Suprapubic skin (tissue), 3 donors: Measurements from ENCODE around the gene TMEM174.

Source experiments
- EP300 ChIP-seq: sonication (generic); formaldehyde crosslinking; IDR thresholded peaks from one replicate; pipeline ENCODE4 v1.6.1; 2017; ENCODE audit warnings: antibody characterized with exemption
- POLR2A ChIP-seq, 2 donors: fragments of 450-650 bp; IDR thresholded peaks; one replicate each; pipeline ENCODE4 v1.6.1; 2017; ENCODE audit warnings: antibody characterized with exemption in 2 of 2, mild to moderate bottlenecking in 2 of 2, moderate library complexity in 2 of 2
- TF ChIP-seq, protein P1 (sequence below), 2 donors: fragments of 200-600 bp in 1 of 2; fragments of 450-650 bp in 1 of 2; sonication (generic) in 1 of 2; IDR thresholded peaks; one replicate each; pipeline ENCODE4 v1.5.1; 2016 to 2019; ENCODE audit warnings: antibody characterized with exemption in 2 of 2, mild to moderate bottlenecking in 1 of 2, moderate library complexity in 1 of 2

DNA sequence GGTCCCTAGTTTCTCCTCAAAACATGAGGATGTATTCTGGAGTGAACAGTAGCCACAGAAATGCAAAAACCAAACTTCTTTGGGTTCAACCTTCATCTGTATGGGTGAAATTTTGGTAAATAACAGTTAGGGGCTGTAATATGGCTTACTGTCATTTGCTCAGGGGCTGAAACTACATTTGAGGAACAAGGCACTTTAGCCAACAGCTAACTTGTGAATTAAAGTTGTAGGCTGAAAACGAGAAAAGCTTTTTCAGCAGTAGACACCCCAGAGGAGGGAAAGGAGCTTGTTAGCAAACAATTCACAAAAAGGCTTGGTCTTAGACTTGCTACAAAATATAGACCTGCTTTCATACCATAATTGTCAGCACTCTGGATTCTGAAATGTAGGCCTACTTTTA is 46.0 kb upstream of the TMEM174 start:
- no peak for TF ChIP-seq EP300
- TF ChIP-seq, protein P1, sequence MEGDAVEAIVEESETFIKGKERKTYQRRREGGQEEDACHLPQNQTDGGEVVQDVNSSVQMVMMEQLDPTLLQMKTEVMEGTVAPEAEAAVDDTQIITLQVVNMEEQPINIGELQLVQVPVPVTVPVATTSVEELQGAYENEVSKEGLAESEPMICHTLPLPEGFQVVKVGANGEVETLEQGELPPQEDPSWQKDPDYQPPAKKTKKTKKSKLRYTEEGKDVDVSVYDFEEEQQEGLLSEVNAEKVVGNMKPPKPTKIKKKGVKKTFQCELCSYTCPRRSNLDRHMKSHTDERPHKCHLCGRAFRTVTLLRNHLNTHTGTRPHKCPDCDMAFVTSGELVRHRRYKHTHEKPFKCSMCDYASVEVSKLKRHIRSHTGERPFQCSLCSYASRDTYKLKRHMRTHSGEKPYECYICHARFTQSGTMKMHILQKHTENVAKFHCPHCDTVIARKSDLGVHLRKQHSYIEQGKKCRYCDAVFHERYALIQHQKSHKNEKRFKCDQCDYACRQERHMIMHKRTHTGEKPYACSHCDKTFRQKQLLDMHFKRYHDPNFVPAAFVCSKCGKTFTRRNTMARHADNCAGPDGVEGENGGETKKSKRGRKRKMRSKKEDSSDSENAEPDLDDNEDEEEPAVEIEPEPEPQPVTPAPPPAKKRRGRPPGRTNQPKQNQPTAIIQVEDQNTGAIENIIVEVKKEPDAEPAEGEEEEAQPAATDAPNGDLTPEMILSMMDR (IDR thresholded peaks at IDR 0.05), result no peak
- TF ChIP-seq POLR2A (IDR thresholded peaks at IDR 0.05), result no peak
